ENCODE data around the gene RELL1. TPM values are rescaled to one million over a fixed set of nuclear protein-coding genes. Genes with fewer than 3 reads are reported as not detected.

Gene RELL1
- total RNA-seq, 4 donors from 2014 or later = 44.4 to 83.3 (median 73.6) TPM

GRCh38 chr4:37620176-37620575, 66.0 kb downstream of the RELL1 start:
- no peak overlapping the region for H3K27ac ChIP-seq (replicated peaks in 1 of 4)
- H3K27me3 ChIP-seq = no peaks in the 10 kb centered on the region
- H3K36me3 ChIP-seq = peaks cover 0 to 9% (median 2%) of the 10 kb centered on the region in 4 donors
- no peaks in the 10 kb centered on the region for H3K9me3 ChIP-seq
- DNase-seq (ENCODE audit: extremely low spot score) = no peak
- peaks cover 0 to 9% (median 0%) of the 10 kb centered on the region in 4 donors for H3K4me1 ChIP-seq
- no peak overlapping the region for H3K4me3 ChIP-seq
- TF ChIP-seq, protein P1, sequence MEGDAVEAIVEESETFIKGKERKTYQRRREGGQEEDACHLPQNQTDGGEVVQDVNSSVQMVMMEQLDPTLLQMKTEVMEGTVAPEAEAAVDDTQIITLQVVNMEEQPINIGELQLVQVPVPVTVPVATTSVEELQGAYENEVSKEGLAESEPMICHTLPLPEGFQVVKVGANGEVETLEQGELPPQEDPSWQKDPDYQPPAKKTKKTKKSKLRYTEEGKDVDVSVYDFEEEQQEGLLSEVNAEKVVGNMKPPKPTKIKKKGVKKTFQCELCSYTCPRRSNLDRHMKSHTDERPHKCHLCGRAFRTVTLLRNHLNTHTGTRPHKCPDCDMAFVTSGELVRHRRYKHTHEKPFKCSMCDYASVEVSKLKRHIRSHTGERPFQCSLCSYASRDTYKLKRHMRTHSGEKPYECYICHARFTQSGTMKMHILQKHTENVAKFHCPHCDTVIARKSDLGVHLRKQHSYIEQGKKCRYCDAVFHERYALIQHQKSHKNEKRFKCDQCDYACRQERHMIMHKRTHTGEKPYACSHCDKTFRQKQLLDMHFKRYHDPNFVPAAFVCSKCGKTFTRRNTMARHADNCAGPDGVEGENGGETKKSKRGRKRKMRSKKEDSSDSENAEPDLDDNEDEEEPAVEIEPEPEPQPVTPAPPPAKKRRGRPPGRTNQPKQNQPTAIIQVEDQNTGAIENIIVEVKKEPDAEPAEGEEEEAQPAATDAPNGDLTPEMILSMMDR (IDR thresholded peaks at IDR 0.05) = no peak
- TF ChIP-seq POLR2A (IDR thresholded peaks at IDR 0.05; ENCODE audit: low read depth) (no peak), POLR2AphosphoS5 (IDR thresholded peaks at IDR 0.05) (no peak), EP300 (IDR thresholded peaks at IDR 0.05) (no peak)
- intact Hi-C loops (cut with DNase I) = no loop called here

GRCh38 chr4:37615720-37616063, 70.5 kb downstream of the RELL1 start:
- WGBS = 90% methylated on average over 3 of the region's 3 CpGs
- no peaks in the 10 kb centered on the region for H3K27me3 ChIP-seq
- no peak for DNase-seq (ENCODE audit: extremely low spot score)
- H3K36me3 ChIP-seq = peaks cover 0 to 22% (median 2%) of the 10 kb centered on the region in 4 donors
- intact Hi-C loops (cut with DNase I) = no loop called here
- H3K27ac ChIP-seq (replicated peaks in 1 of 4) = no peak overlapping the region
- no peak overlapping the region for H3K4me3 ChIP-seq
- H3K9me3 ChIP-seq = no peaks in the 10 kb centered on the region
- peaks cover 0 to 7% (median 0%) of the 10 kb centered on the region in 4 donors for H3K4me1 ChIP-seq
- TF ChIP-seq POLR2A (IDR thresholded peaks at IDR 0.05; ENCODE audit: low read depth) (no peak), POLR2AphosphoS5 (IDR thresholded peaks at IDR 0.05) (no peak), EP300 (IDR thresholded peaks at IDR 0.05) (no peak)
- TF ChIP-seq, protein P1 (IDR thresholded peaks at IDR 0.05) = no peak

GRCh38 chr4:37615059-37615719, 71.0 kb downstream of the RELL1 start:
- 77% methylated on average over 5 of the region's 5 CpGs for WGBS
- intact Hi-C loops (cut with DNase I) = no loop called here
- no peak overlapping the region for H3K27ac ChIP-seq (replicated peaks in 1 of 4)
- peaks cover 0 to 22% (median 2%) of the 10 kb centered on the region in 4 donors for H3K36me3 ChIP-seq
- TF ChIP-seq POLR2A (IDR thresholded peaks at IDR 0.05; ENCODE audit: low read depth) (no peak), EP300 (IDR thresholded peaks at IDR 0.05) (no peak), POLR2AphosphoS5 (IDR thresholded peaks at IDR 0.05) (no peak)
- TF ChIP-seq, protein P1 (IDR thresholded peaks at IDR 0.05) = no peak
- no peak overlapping the region for H3K4me3 ChIP-seq
- DNase-seq (ENCODE audit: extremely low spot score) = no peak
- no peaks in the 10 kb centered on the region for H3K9me3 ChIP-seq
- H3K4me1 ChIP-seq = peaks cover 0 to 7% (median 0%) of the 10 kb centered on the region in 4 donors
- H3K27me3 ChIP-seq = no peaks in the 10 kb centered on the region

- H3K27me3 ChIP-seq = no peaks in the 10 kb centered on the region
- peaks cover 0 to 7% (median 0%) of the 10 kb centered on the region in 4 donors for H3K4me1 ChIP-seq
- no peak overlapping the region for H3K4me3 ChIP-seq
- peaks cover 0 to 13% (median 2%) of the 10 kb centered on the region in 4 donors for H3K36me3 ChIP-seq
- 81% methylated on average over 1 of the region's 1 CpG for WGBS
- no peaks in the 10 kb centered on the region for H3K9me3 ChIP-seq
- TF ChIP-seq POLR2AphosphoS5 (IDR thresholded peaks at IDR 0.05) (no peak), POLR2A (IDR thresholded peaks at IDR 0.05; ENCODE audit: low read depth) (no peak), EP300 (IDR thresholded peaks at IDR 0.05) (no peak)
- TF ChIP-seq, protein P1 (IDR thresholded peaks at IDR 0.05) = no peak
- intact Hi-C loops (cut with DNase I) = no loop called here
- DNase-seq (ENCODE audit: extremely low spot score) = no peak
- H3K27ac ChIP-seq (replicated peaks in 1 of 4) = no peak overlapping the region
Measured at GRCh38 chr4:37612811-37613210, 73.4 kb downstream of the RELL1 start.

DNA sequence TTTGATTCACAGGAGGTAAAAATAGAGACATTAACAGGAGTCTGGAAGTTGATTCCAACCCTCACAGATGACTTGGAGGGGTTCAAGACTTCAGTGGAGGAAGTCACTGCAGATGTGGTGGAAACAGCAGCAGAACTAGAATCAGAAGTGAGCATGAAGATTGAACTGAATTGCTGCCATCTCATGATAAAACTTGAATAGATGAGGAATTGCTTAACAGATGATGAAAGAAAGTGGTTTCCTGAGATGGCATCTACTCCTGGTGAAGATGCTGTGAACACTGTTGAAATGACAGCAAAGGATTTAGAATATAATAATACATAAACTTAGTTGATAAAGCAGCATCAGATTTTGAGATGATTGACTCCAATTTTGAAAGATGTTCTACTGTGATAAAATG, 76.5 kb downstream of the RELL1 start:
- DNase-seq (ENCODE audit: extremely low spot score) = no peak
- H3K4me1 ChIP-seq = no peaks in the 10 kb centered on the region
- TF ChIP-seq POLR2AphosphoS5 (IDR thresholded peaks at IDR 0.05) = no peak
- TF ChIP-seq POLR2A (IDR thresholded peaks at IDR 0.05; ENCODE audit: low read depth) = no peak
- TF ChIP-seq, protein P1 (IDR thresholded peaks at IDR 0.05) = no peak
- no peak for TF ChIP-seq EP300 (IDR thresholded peaks at IDR 0.05)
- no peaks in the 10 kb centered on the region for H3K9me3 ChIP-seq
- no peak overlapping the region for H3K4me3 ChIP-seq
- intact Hi-C loops (cut with DNase I) = no loop called here
- H3K27ac ChIP-seq (replicated peaks in 1 of 4) = no peak overlapping the region
- H3K36me3 ChIP-seq = peaks cover 0 to 13% (median 0%) of the 10 kb centered on the region in 4 donors
- no peaks in the 10 kb centered on the region for H3K27me3 ChIP-seq

All from esophagus muscularis mucosa (tissue), 4 donors.